Measurements from ENCODE around the gene ACSM6. TPM values are rescaled to one million over a fixed set of nuclear protein-coding genes. Genes with fewer than 3 reads are reported as not detected.

Gene ACSM6, protein sequence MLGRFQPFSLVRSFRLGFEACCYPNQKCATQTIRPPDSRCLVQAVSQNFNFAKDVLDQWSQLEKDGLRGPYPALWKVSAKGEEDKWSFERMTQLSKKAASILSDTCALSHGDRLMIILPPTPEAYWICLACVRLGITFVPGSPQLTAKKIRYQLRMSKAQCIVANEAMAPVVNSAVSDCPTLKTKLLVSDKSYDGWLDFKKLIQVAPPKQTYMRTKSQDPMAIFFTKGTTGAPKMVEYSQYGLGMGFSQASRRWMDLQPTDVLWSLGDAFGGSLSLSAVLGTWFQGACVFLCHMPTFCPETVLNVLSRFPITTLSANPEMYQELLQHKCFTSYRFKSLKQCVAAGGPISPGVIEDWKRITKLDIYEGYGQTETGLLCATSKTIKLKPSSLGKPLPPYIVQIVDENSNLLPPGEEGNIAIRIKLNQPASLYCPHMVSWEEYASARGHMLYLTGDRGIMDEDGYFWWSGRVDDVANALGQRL
- not detected for polyA plus RNA-seq (2013, experiment 1 of 2)
- not detected for polyA plus RNA-seq (2013, experiment 2 of 2)

DNA sequence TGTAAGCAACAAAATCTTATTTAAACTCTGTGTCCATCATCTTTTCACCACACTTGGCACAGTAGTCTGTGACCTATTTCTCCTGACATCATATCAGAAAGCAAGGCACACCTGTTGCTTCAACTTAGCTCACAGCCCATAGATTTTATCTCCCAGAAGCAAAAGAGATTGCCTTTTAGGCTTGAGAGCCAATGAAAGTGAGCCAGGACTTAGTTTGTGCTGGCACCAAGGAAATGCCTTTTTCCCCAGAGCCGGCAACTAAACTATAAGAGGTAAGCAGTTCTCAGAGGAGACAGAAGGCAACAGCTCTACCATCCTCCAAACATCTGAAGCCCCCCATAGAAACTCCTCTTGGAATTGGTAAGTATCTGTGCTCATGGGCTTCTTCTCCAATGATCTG lies at the start of gene ACSM6:
TSS of gene ACSM6 (plus strand) at position 295 of the 400 bp plus-strand sequence. CDS start 248 bp downstream, outside the sequence.
- H3K27me3 ChIP-seq (ENCODE audit: insufficient read depth, low read length) = no peaks in the 10 kb centered on the region
- 100% methylated on average over 1 of the region's 1 CpG for WGBS
- H3K4me3 ChIP-seq (ENCODE audit: low read length) = no peak within 1 kb of the TSS
- no peak within 1 kb of the TSS for H3K27ac ChIP-seq (ENCODE audit: low read depth, low read length)
- H3K36me3 ChIP-seq (ENCODE audit: insufficient read depth, low read length) = no peaks in the 10 kb centered on the region
- H3K9ac ChIP-seq (ENCODE audit: low read depth, low read length) = no peak within 1 kb of the TSS
- H3K9me3 ChIP-seq (ENCODE audit: insufficient read depth, low read depth, low read length) = no peaks in the 10 kb centered on the region
- H3K4me1 ChIP-seq (ENCODE audit: insufficient read depth, low read length) = peaks cover 17% of the 10 kb centered on the region

DNA sequence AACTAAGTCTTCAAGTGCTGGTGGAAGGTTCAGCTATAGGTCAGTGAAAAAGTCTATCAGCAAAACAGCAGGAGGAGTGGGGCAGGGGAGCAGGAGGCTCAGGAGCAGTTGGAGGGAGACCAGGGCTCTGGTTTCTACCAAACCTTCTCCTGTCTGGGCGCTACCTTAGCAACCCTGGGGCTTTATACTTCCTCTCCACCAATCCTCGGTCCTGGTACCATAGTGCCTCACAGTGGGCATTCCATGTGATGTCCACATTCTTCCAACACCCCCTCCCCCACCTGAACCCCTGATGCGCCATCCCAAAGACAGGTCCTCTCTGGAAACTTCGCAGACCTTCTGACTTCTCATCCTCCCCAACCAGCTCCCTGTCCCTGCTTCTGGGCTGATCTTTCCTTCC lies 25.3 kb upstream of the ACSM6 start:
- Histone ChIP-seq H3K27ac (ENCODE audit: low read depth, low read length) (no peak overlapping the region), H3K27me3 (ENCODE audit: insufficient read depth, low read length) (no peaks in the 10 kb centered on the region), H3K9me3 (ENCODE audit: insufficient read depth, low read depth, low read length) (no peaks in the 10 kb centered on the region), H3K4me3 (ENCODE audit: low read length) (no peak overlapping the region), H3K4me1 (ENCODE audit: insufficient read depth, low read length) (no peaks in the 10 kb centered on the region), H3K9ac (ENCODE audit: low read depth, low read length) (no peak overlapping the region), H3K36me3 (ENCODE audit: insufficient read depth, low read length) (no peaks in the 10 kb centered on the region)
- 95% methylated on average over 4 of the region's 4 CpGs for WGBS

DNA sequence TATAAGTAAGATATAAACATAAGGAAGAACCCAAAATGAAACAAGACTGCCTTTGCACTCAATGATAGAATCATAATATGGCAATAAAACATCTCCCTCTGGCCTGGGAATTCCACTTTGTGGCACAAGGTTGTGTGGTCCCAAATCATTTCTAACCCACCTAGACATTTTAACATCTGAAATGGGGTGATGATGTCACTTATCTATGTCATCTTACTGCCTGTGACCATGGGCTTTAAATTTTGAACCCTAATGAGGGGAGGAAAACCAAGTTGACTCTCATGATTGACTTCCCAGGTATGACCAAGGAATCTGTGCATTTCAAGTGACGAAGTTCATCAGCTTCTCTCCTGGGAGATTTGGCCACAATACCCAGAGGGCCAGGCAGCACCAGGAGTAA lies 24.5 kb upstream of the ACSM6 start:
- WGBS = 93% methylated on average over 1 of the region's 1 CpG
- Histone ChIP-seq H3K36me3 (ENCODE audit: insufficient read depth, low read length) (no peaks in the 10 kb centered on the region), H3K27me3 (ENCODE audit: insufficient read depth, low read length) (no peaks in the 10 kb centered on the region), H3K4me3 (ENCODE audit: low read length) (no peak overlapping the region), H3K27ac (ENCODE audit: low read depth, low read length) (no peak overlapping the region), H3K4me1 (ENCODE audit: insufficient read depth, low read length) (no peaks in the 10 kb centered on the region), H3K9me3 (ENCODE audit: insufficient read depth, low read depth, low read length) (no peaks in the 10 kb centered on the region), H3K9ac (ENCODE audit: low read depth, low read length) (no peak overlapping the region)

DNA sequence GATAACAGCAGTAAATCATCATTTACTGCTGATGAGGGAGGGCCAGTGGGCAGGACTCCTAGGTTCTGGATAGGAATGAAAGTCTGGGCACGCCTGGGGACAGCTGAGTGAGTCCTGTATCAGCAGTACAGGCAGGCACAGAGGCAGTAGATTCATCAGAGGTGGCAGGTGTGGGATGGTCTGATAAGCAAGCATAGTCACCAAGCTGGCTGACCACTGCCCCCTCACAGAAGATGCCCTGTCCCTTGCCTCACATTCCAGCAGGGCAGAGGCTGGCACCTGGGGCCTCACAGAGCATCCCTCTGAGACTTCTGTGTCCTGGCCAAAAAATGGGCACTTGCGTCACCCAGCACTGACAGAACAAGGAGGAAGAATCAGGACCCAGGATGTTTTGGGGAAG lies 23.2 kb upstream of the ACSM6 start:
- Histone ChIP-seq H3K27me3 (ENCODE audit: insufficient read depth, low read length) (no peaks in the 10 kb centered on the region), H3K27ac (ENCODE audit: low read depth, low read length) (no peak overlapping the region), H3K9me3 (ENCODE audit: insufficient read depth, low read depth, low read length) (no peaks in the 10 kb centered on the region), H3K4me3 (ENCODE audit: low read length) (no peak overlapping the region), H3K4me1 (ENCODE audit: insufficient read depth, low read length) (no peaks in the 10 kb centered on the region), H3K36me3 (ENCODE audit: insufficient read depth, low read length) (no peaks in the 10 kb centered on the region), H3K9ac (ENCODE audit: low read depth, low read length) (no peak overlapping the region)
- WGBS = 94% methylated on average over 2 of the region's 2 CpGs

DNA sequence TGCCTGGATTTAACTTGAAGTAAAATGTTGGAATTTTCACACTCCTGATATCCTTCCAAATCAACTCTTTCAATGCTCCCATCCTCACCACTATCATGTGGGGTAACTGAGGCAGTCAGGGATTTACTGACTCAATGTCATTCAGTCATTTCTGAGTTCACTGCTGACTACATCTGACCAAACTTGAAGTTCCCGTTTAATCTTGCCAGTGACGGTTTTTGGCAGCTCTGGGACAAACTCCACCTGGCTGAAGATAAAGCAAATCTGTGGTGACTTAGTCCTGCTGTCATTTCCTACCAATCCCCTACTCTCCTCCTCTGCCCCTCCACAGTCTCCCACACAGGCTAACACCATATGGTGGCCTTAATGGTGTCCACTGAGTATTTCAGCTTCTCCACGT lies 22.7 kb upstream of the ACSM6 start:
- Histone ChIP-seq H3K9me3 (ENCODE audit: insufficient read depth, low read depth, low read length) (no peaks in the 10 kb centered on the region), H3K27me3 (ENCODE audit: insufficient read depth, low read length) (no peaks in the 10 kb centered on the region), H3K36me3 (ENCODE audit: insufficient read depth, low read length) (no peaks in the 10 kb centered on the region), H3K4me3 (ENCODE audit: low read length) (no peak overlapping the region), H3K9ac (ENCODE audit: low read depth, low read length) (no peak overlapping the region), H3K4me1 (ENCODE audit: insufficient read depth, low read length) (no peaks in the 10 kb centered on the region), H3K27ac (ENCODE audit: low read depth, low read length) (no peak overlapping the region)
- 91% methylated on average over 3 of the region's 3 CpGs for WGBS

DNA sequence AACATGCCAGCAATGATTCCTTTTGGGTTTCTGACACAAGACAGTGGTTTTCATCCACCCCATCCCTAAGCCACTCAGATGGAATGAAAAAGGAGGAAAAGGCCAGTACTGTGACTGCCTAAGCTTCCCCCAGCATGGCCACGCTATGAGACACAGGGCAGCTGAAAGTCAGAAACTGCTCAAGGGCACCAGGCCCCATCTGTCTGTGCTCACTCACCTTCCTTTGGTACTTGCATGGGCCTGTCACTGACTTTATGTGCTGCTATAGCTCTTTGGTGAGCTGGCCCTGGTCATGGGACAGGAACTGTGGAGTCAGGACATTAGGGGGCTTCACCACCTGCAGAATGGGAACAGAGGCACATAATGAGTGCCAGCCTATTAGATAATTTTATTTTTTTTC lies 21.2 kb upstream of the ACSM6 start:
- H3K9me3 ChIP-seq (ENCODE audit: insufficient read depth, low read depth, low read length) = no peaks in the 10 kb centered on the region
- no peaks in the 10 kb centered on the region for H3K4me1 ChIP-seq (ENCODE audit: insufficient read depth, low read length)
- no peaks in the 10 kb centered on the region for H3K36me3 ChIP-seq (ENCODE audit: insufficient read depth, low read length)
- H3K27ac ChIP-seq (ENCODE audit: low read depth, low read length) = no peak overlapping the region
- 93% methylated on average over 1 of the region's 1 CpG for WGBS
- no peak overlapping the region for H3K4me3 ChIP-seq (ENCODE audit: low read length)
- no peak overlapping the region for H3K9ac ChIP-seq (ENCODE audit: low read depth, low read length)
- H3K27me3 ChIP-seq (ENCODE audit: insufficient read depth, low read length) = no peaks in the 10 kb centered on the region

DNA sequence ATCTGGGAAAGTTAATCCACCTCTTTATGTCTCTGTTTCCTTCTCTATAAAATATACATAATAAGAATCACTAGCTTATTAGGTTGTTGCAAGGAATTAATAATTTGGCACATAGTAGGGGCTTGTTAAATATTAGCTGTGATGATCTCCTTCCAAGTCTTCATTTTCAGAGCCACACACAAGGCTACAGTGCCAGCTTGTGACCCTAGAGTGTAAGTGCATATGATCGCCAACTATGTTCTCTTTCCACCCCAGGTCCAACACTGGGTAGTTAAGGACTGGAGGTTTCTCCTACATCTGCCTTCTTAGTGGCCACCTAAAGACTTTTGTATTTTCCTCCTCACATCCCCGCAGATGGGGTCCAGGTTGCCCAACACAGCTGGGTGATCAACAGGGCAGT lies 17.9 kb upstream of the ACSM6 start:
- Histone ChIP-seq H3K4me1 (ENCODE audit: insufficient read depth, low read length) (no peaks in the 10 kb centered on the region), H3K27ac (ENCODE audit: low read depth, low read length) (no peak overlapping the region), H3K36me3 (ENCODE audit: insufficient read depth, low read length) (no peaks in the 10 kb centered on the region), H3K9me3 (ENCODE audit: insufficient read depth, low read depth, low read length) (no peaks in the 10 kb centered on the region), H3K4me3 (ENCODE audit: low read length) (no peak overlapping the region), H3K27me3 (ENCODE audit: insufficient read depth, low read length) (no peaks in the 10 kb centered on the region), H3K9ac (ENCODE audit: low read depth, low read length) (no peak overlapping the region)
- WGBS = 96% methylated on average over 2 of the region's 2 CpGs

DNA sequence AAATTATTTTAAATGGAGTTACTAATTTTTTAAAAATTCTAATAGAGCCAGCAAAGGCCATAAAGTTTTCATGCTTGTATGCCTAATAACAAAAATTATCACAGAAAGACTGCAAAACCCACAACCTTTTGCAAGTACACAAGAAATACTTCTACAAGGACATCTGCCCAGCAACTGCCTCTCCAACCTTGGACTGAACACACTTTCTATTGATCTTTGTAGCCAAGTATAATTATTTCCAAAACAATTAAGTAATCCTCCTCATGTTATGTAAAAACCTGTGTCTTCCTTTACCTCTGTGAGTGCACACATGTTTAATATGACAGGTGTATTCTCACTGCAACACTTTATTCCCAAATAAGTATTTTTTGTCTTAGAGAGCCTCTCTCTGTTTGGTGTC lies 16.6 kb upstream of the ACSM6 start:
- Histone ChIP-seq H3K27me3 (ENCODE audit: insufficient read depth, low read length) (no peaks in the 10 kb centered on the region), H3K9me3 (ENCODE audit: insufficient read depth, low read depth, low read length) (no peaks in the 10 kb centered on the region), H3K9ac (ENCODE audit: low read depth, low read length) (no peak overlapping the region), H3K4me3 (ENCODE audit: low read length) (no peak overlapping the region), H3K36me3 (ENCODE audit: insufficient read depth, low read length) (no peaks in the 10 kb centered on the region), H3K27ac (ENCODE audit: low read depth, low read length) (no peak overlapping the region), H3K4me1 (ENCODE audit: insufficient read depth, low read length) (peaks cover under 1% of the 10 kb centered on the region; the same call in 1 of the 2 replicates)

DNA sequence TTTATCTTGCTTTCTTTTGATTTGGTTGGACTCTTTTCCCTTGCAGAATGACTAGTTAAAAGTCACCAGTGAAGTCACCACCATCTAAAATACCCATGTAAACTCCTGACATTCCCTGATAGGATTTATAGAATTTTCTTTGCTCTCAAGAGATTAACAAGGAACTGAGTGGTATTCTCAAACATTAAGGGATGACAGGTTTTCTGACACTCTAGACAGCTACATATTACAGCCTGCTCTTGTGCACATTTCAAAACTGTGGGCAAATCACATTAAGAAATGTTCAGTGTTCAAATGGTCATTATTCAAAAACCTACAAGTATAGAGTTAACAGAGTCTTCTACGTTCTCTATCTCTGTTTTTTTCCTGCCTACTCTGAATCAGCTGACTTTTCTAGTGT lies 15.8 kb upstream of the ACSM6 start:
- no CpG with 5 or more reads among the region's 1 CpG for WGBS
- Histone ChIP-seq H3K4me3 (ENCODE audit: low read length) (no peak overlapping the region), H3K9ac (ENCODE audit: low read depth, low read length) (no peak overlapping the region), H3K36me3 (ENCODE audit: insufficient read depth, low read length) (no peaks in the 10 kb centered on the region), H3K27me3 (ENCODE audit: insufficient read depth, low read length) (no peaks in the 10 kb centered on the region), H3K27ac (ENCODE audit: low read depth, low read length) (no peak overlapping the region), H3K4me1 (ENCODE audit: insufficient read depth, low read length) (peaks cover 7% of the 10 kb centered on the region), H3K9me3 (ENCODE audit: insufficient read depth, low read depth, low read length) (no peaks in the 10 kb centered on the region)

DNA sequence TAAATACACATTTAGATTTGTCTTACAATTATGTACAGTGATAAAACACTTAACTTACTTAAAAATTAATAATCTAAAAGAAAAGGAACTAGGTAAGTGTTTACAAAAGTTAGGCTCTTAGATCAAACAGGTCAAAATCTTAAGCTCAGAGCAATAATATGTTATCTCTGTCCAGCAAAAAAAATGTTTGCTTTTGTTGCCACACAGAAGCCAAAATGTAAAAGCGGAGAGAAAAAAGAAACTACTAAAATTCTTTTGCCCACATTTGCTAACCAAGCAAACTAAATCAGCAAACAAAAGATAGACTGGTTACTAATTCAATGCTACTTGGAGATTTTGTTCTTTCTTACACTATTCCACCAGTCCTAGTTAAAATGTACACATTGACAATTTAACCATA lies 15.2 kb upstream of the ACSM6 start:
- no peaks in the 10 kb centered on the region for H3K27me3 ChIP-seq (ENCODE audit: insufficient read depth, low read length)
- 96% methylated on average over 1 of the region's 1 CpG for WGBS

DNA sequence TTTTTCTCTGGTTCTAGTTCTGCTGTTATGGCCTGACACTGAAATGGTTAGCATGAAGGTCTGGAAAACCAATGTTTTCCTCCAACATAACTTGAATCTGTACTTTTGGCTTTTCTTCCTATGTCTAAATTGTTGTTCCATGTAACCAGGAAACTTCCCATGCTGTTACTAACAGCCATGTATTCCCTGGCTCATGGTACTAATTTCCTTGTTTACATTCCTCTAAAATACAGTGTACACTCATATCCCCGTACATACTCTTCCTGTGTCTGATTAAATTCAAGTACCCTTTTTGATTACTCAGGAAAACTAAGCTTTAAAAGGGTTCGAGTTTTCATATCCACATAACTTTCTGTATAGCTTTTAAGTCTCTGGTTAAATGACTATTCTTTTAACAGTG lies 12.3 kb upstream of the ACSM6 start:
- 67% methylated on average over 2 of the region's 2 CpGs for WGBS
- Histone ChIP-seq H3K4me1 (ENCODE audit: insufficient read depth, low read length) (peaks cover 7% of the 10 kb centered on the region), H3K9ac (ENCODE audit: low read depth, low read length) (no peak overlapping the region), H3K27ac (ENCODE audit: low read depth, low read length) (no peak overlapping the region), H3K27me3 (ENCODE audit: insufficient read depth, low read length) (no peaks in the 10 kb centered on the region), H3K4me3 (ENCODE audit: low read length) (no peak overlapping the region), H3K9me3 (ENCODE audit: insufficient read depth, low read depth, low read length) (no peaks in the 10 kb centered on the region), H3K36me3 (ENCODE audit: insufficient read depth, low read length) (no peaks in the 10 kb centered on the region)

More for the DNA sequence above, 15.2 kb upstream of the ACSM6 start:
- H3K9ac ChIP-seq (ENCODE audit: low read depth, low read length) = no peak overlapping the region
- no peak overlapping the region for H3K4me3 ChIP-seq (ENCODE audit: low read length)
- no peaks in the 10 kb centered on the region for H3K36me3 ChIP-seq (ENCODE audit: insufficient read depth, low read length)
- H3K4me1 ChIP-seq (ENCODE audit: insufficient read depth, low read length) = peaks cover 7% of the 10 kb centered on the region
- H3K9me3 ChIP-seq (ENCODE audit: insufficient read depth, low read depth, low read length) = no peaks in the 10 kb centered on the region
- H3K27ac ChIP-seq (ENCODE audit: low read depth, low read length) = no peak overlapping the region
